Stimulated activated CD4-positive, alpha-beta T cell treated with anti-CD3 and anti-CD28 coated beads, Interleukin-1b, Interleukin-23, amount 100 ng/mL, for 4 hours (primary cell): Measurements from ENCODE around the gene CHST5.
"Not testable (repeated sequence)": the region's sequence is repeated elsewhere in the genome, so short reads cannot be mapped to it uniquely, and the experiment has no call there.

Source experiments
- DNase-seq, 2 donors: peaks; one replicate each; pipeline ENCODE4 v3.0.0-alpha.2; 2020; ENCODE audit warnings: low read depth in 2 of 2

Gene CHST5

GRCh38 chr16:75550211-75550662, 14.3 kb upstream of the CHST5 start:
- DNase-seq, result no peak

GRCh38 chr16:75548456-75548855, 12.5 kb upstream of the CHST5 start:
- DNase-seq, result not testable (repeated sequence)

- DNase-seq, result no peak
Observed at GRCh38 chr16:75546293-75546692, 10.4 kb upstream of the CHST5 start.

GRCh38 chr16:75545879-75546278, 10.0 kb upstream of the CHST5 start:
- not testable (repeated sequence) for DNase-seq

GRCh38 chr16:75542462-75542861, 6.6 kb upstream of the CHST5 start:
- DNase-seq, result not testable (repeated sequence)

- DNase-seq, result no peak
Observed at GRCh38 chr16:75541236-75541635, 5.3 kb upstream of the CHST5 start.

- not testable (repeated sequence) for DNase-seq
Observed at GRCh38 chr16:75538882-75539565, 3.1 kb upstream of the CHST5 start.

- DNase-seq, result no peak
Observed at GRCh38 chr16:75537776-75538175, 1.9 kb upstream of the CHST5 start.

GRCh38 chr16:75535211-75535843, 581 bp downstream of the CHST5 start:
- DNase-seq, result no peak

GRCh38 chr16:75534560-75535205, 1.2 kb downstream of the CHST5 start:
- no peak for DNase-seq

- DNase-seq, result no peak
Observed at GRCh38 chr16:75532791-75533190, 3.1 kb downstream of the CHST5 start.

GRCh38 chr16:75532142-75532765, 3.7 kb downstream of the CHST5 start:
- no peak for DNase-seq

- no peak for DNase-seq
Observed at GRCh38 chr16:75529959-75530358, 5.9 kb downstream of the CHST5 start.

GRCh38 chr16:75529056-75529905, 6.6 kb downstream of the CHST5 start:
- DNase-seq, result no peak

- DNase-seq, result no peak
Observed at GRCh38 chr16:75527825-75528299, 8.0 kb downstream of the CHST5 start.

GRCh38 chr16:75526032-75526790, 9.7 kb downstream of the CHST5 start:
- no peak for DNase-seq

GRCh38 chr16:75519175-75519574, 16.7 kb downstream of the CHST5 start:
- no peak for DNase-seq

GRCh38 chr16:75516189-75516966, 19.5 kb downstream of the CHST5 start:
- DNase-seq, result peak in 1 of 2 donors; percentile 33

- no peak for DNase-seq
Observed at GRCh38 chr16:75514296-75514695, 21.6 kb downstream of the CHST5 start.

- no peak for DNase-seq
Observed at GRCh38 chr16:75506574-75506973, 29.3 kb downstream of the CHST5 start.
